ENCODE results near the gene RNF44.
A peak's percentile ranks its signal among the peaks of the same experiment; 100 is the strongest.

GRCh38 chr5:176536132-176536901 lies 885 bp downstream of the RNF44 start:
- no peak for TF ChIP-seq CTCF (IDR thresholded peaks at IDR 0.05; ENCODE audit: low read depth, low read length, missing input control)
- TF ChIP-seq YY1 (IDR thresholded peaks at IDR 0.05) = no peak
- no peak for TF ChIP-seq RAD21 (IDR thresholded peaks at IDR 0.05)
- TF ChIP-seq MAX (IDR thresholded peaks at IDR 0.05) = peak; percentile 95
- no peak for TF ChIP-seq TAF1 (conservative IDR thresholded peaks at IDR 0.05)
- no peak for TF ChIP-seq ATF3 (IDR thresholded peaks at IDR 0.05)
- peak; percentile 10 for TF ChIP-seq REST (IDR thresholded peaks at IDR 0.05)
- TF ChIP-seq NR2F2 (IDR thresholded peaks at IDR 0.05) = no peak

All from liver (tissue), 3 donors.